KMS-11 (cell line): ENCODE measurements around the gene DGCR2.
A peak's percentile ranks its signal among the peaks of the same experiment; 100 is the strongest.

ENCODE experiments used
- H2AFZ ChIP-seq: fragments of 200-600 bp; sonication (generic); 2 replicates; pipeline ENCODE4 v1.6.1; 2016; ENCODE audit warnings: antibody characterized with exemption, mixed run types, low read depth
- H3K27ac ChIP-seq: fragments of 200-600 bp; sonication (generic); 2 replicates; pipeline ENCODE4 v1.6.1; 2016; ENCODE audit warnings: mild to moderate bottlenecking, mixed run types
- H3K27me3 ChIP-seq: fragments of 200-600 bp; sonication (generic); 2 replicates; pipeline ENCODE4 v1.6.1; 2017; ENCODE audit warnings: mild to moderate bottlenecking, low read depth, mixed run types, moderate library complexity; ENCODE audit not compliant: insufficient read depth
- H3K36me3 ChIP-seq: fragments of 200-600 bp; sonication (generic); 2 replicates; pipeline ENCODE4 v1.6.1; 2017; ENCODE audit warnings: mild to moderate bottlenecking, mixed run types; ENCODE audit not compliant: insufficient read depth
- H3K4me1 ChIP-seq: fragments of 200-600 bp; sonication (generic); 2 replicates; pipeline ENCODE4 v1.6.1; 2016; ENCODE audit warnings: mild to moderate bottlenecking, low read depth, mixed run types; ENCODE audit not compliant: poor library complexity, severe bottlenecking
- H3K4me2 ChIP-seq: fragments of 200-600 bp; sonication (generic); 2 replicates; pipeline ENCODE4 v1.7.0; 2016; ENCODE audit warnings: mild to moderate bottlenecking, mixed run types
- H3K4me3 ChIP-seq: fragments of 200-600 bp; sonication (generic); IDR thresholded peaks from 2 replicates; pipeline ENCODE4 v1.6.1; 2017; ENCODE audit warnings: low read depth, low read length, mixed read lengths; ENCODE audit not compliant: insufficient read depth
- H3K79me2 ChIP-seq: fragments of 200-600 bp; sonication (generic); 2 replicates; pipeline ENCODE4 v1.6.1; 2016; ENCODE audit warnings: low read depth, mixed run types; ENCODE audit not compliant: insufficient read depth
- H3K9ac ChIP-seq: fragments of 200-600 bp; sonication (generic); 2 replicates; pipeline ENCODE4 v1.6.1; 2016; ENCODE audit warnings: mild to moderate bottlenecking, mixed run types
- H4K20me1 ChIP-seq: fragments of 200-600 bp; sonication (generic); 2 replicates; pipeline ENCODE4 v1.6.1; 2016; ENCODE audit warnings: mild to moderate bottlenecking, mixed run types; ENCODE audit not compliant: insufficient read depth
- CTCF ChIP-seq: fragments of 200-600 bp; sonication (generic); conservative IDR thresholded peaks from 2 replicates; pipeline ENCODE4 v1.6.1; 2017; ENCODE audit warnings: low read depth, mild to moderate bottlenecking, antibody characterized with exemption, low read length, moderate library complexity, mixed read lengths

The DGCR2 gene

GRCh38 chr22:19114984-19115552 is 7.1 kb downstream of the DGCR2 start:
- H4K20me1 ChIP-seq = peaks cover 50% of the 10 kb centered on the region
- H3K79me2 ChIP-seq = peaks cover 72% of the 10 kb centered on the region

GRCh38 chr22:19113429-19113828 is 8.8 kb downstream of the DGCR2 start:
- no peak overlapping the region for H3K4me3 ChIP-seq
- no peaks in the 10 kb centered on the region for H3K27me3 ChIP-seq
- H3K4me1 ChIP-seq = peaks cover 71% of the 10 kb centered on the region
- H2AFZ ChIP-seq = no peak overlapping the region
- TF ChIP-seq CTCF = no peak
- peaks cover 55% of the 10 kb centered on the region for H4K20me1 ChIP-seq
- no peaks in the 10 kb centered on the region for H3K36me3 ChIP-seq
- H3K27ac ChIP-seq = no peak overlapping the region
- no peak overlapping the region for H3K4me2 ChIP-seq
- peaks cover 70% of the 10 kb centered on the region for H3K79me2 ChIP-seq
- H3K9ac ChIP-seq = no peak overlapping the region

More at GRCh38 chr22:19114984-19115552, 7.1 kb downstream of the DGCR2 start:
- Histone ChIP-seq H3K4me2 (no peak overlapping the region), H3K4me1 (peaks cover 71% of the 10 kb centered on the region), H3K4me3 (no peak overlapping the region), H3K9ac (no peak overlapping the region), H3K27ac (no peak overlapping the region), H3K36me3 (no peaks in the 10 kb centered on the region), H2AFZ (no peak overlapping the region), H3K27me3 (no peaks in the 10 kb centered on the region)
- no peak for TF ChIP-seq CTCF

- Histone ChIP-seq H3K27me3 (no peaks in the 10 kb centered on the region), H3K27ac (no peak overlapping the region), H3K4me2 (no peak overlapping the region), H3K9ac (no peak overlapping the region), H3K36me3 (no peaks in the 10 kb centered on the region), H2AFZ (no peak overlapping the region), H4K20me1 (peaks cover 59% of the 10 kb centered on the region), H3K4me3 (no peak overlapping the region), H3K4me1 (peaks cover 76% of the 10 kb centered on the region), H3K79me2 (peaks cover 72% of the 10 kb centered on the region)
- TF ChIP-seq CTCF = no peak
These were observed 10.6 kb downstream of the DGCR2 start for GRCh38 chr22:19111584-19111983.

DNA sequence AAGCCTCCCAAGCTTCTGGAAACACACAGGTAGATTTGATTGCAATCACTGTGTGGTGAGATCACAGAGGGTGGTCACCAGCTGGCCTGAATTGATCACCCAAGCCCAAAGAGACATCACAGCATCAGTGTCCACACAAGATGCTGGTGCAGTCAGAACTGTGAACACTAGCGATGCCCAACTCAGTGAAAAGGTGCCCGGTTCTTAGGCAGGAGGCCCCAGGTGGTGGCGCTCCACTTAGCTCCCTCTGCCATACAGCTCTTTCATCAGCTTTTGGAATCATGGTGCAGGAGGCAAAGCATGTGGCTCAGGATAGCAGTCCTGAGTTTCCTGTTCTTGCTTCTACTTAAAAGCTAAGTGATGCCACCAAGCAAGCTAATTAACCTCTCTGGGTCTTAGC is 11.1 kb downstream of the DGCR2 start:
- Histone ChIP-seq H4K20me1 (peaks cover 58% of the 10 kb centered on the region), H3K36me3 (no peaks in the 10 kb centered on the region), H2AFZ (no peak overlapping the region), H3K79me2 (peaks cover 72% of the 10 kb centered on the region), H3K4me1 (peaks cover 76% of the 10 kb centered on the region), H3K27ac (no peak overlapping the region), H3K9ac (no peak overlapping the region), H3K4me3 (no peak overlapping the region), H3K4me2 (peak overlapping the region; percentile 17; the same call in 1 of the 2 replicates), H3K27me3 (no peaks in the 10 kb centered on the region)
- TF ChIP-seq CTCF = no peak
